Stimulated activated CD8-positive, alpha-beta memory T cell treated with anti-CD3 and anti-CD28 coated beads, Interleukin-4, amount 100 ng/mL, for 24 hours (primary cell): ENCODE results near the gene GBE1.

ENCODE experiments used
- DNase-seq: peaks from one replicate; pipeline ENCODE4 v3.0.0-alpha.2; 2020; ENCODE audit warnings: low read depth

Gene GBE1

DNA sequence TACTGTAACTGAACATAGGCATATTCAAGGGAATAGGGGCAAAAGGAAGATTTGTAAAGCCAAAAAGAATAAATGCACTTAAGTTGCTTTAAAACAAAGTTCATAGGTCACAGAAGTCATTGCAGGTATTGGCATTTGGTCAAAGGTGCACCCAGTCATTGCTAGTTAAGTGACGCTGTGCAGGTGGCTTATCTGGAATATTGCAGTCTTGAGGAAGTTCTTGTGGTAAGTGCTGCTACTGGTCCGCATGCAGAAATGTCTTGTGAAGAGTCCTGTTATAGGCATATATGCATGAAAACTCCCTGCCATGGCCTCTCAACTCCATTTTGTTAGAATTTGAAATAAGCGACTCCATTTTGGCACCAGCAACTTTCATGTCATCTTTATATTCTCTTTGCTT lies 293.1 kb downstream of the GBE1 start:
- no peak for DNase-seq

DNA sequence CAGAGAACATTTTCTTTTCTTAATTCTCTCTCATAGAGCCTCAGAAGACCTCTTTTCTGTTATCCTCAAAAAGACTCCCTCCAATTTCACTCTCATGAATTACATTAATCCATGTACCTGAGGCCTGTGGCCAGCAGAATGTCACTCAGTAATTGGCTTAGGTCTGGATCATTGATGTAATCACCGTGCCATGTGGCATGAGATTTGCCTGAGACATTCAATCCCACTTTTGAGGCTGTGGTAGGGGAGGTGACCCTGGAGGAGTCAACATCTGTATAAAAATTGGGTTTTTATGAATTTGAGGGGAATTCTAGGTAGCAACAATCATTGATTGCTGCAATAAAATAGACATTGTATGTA lies 295.3 kb downstream of the GBE1 start:
- DNase-seq = no peak

DNA sequence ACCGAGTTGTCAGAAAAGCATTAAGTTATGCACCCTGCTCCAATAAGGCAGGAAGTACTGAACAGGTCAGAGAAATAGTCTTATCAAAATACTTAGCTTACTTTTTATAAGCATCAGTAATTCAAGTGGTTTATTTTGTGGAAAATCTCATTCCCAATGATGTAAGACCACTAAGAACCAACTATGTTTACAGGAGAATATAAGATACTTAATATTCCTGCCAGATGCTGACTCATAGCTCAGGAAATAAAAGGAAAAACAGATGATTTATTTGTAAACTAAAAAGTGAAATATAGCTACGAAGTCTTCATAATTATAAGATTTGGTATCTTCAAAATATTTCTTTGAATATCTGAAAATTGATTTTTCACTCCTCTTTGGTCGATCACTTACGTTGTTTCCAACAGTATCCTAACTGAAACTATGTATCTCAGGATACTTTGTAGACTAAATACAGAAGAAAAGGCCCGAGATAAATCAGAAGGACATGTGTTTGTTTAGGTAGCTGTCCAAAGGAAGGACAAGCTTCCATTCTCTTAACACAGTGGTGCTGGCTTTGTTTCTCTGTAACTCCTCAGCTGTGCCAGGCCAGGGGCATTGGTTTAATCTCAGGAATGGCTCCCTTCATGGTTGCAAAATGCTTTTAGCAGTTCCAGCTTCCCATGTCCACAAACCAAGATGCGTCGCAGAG lies 295.8 kb downstream of the GBE1 start:
- DNase-seq = no peak

DNA sequence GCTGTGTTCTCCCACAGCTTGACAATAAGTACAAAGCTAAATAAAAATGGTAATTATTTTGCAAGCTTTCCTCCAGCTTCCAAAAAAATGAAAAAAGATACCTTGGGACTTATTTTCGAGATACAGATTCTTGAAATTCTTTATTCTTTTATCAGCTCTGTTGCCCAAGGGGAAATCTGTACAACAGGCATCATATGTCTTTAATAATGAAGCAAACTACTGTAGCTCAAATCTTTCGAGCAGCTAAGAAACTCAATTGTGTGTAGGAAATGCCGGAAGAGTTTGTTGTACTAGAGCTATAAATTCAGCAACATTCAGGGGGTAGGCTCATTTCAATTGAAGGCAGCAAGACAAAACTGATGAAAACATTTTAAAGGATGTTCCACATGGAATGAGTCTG lies 297.7 kb downstream of the GBE1 start:
- DNase-seq = no peak

DNA sequence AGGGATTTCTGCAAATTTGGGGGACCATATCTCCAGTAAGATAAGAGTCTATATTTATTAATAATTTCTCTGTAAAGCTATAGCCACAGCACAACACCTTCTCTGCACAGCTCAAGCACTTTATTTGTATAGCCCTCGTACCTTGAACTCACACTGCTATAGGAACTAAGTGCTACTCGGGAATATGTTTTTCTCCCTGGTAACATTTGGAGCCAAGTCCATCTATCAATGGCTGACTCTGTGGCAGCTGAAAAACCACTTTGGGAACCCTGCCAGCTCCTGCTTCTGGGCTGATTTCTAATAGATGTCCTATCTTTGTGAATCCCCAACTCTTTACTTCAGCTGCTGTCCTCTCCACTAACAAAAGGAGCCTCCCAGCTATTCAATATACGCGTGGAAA lies 298.5 kb downstream of the GBE1 start:
- no peak for DNase-seq

DNA sequence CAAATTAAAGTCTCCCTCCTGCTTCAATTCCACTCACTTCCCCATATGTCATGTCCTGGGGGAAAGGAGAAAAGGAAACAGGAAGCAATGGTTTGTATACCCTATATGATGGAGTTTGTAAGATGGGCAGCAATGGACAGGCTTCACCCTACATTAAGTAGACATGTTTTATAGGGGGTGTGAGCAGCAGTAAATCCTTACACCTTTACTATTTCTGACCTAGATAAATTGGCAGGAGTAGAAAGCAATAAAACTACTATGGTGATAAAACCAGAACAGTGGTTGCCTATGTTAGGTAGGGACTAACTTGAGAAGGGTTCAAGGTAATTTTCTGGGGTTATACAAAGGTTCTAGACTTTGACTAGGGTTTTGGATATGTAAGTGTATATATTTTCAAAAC lies 301.7 kb downstream of the GBE1 start:
- DNase-seq = no peak

DNA sequence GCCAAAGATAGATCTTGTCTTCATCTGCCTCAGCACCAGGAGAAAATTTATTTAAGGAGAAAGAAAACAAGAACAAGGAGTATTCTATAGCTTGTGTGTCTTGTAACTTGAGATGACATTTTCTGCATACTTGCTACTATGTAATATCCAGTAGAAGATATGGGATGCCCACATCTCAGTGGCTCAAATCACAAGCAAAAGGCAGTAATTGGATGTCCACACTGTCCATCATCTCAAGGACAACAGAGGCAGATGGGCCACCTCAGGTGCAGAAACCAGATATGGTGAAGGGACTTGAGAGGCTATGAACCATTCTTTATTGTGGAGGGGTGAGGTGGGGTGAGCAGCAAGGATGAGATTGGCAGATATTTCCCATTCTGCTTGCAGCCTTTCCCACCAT lies 309.0 kb downstream of the GBE1 start:
- DNase-seq = no peak

DNA sequence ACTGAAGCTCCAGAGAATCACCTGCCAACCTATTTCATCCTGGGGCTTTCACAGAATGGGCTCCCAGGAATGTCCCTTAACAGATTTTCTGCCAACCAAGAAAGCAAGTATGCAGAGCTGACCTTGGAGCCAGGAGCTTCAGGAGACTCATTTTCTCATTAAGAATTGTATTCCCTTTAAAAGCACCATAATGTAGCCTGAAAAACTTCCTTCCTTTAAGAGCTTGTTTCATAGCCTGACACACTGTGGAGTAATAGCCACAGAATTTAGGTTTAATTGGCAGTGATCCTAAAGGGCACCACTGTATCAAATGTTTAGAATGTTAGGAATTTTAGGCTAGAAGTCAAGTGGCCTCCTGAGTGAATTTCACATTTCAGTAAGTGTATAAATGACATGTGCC lies 309.8 kb downstream of the GBE1 start:
- no peak for DNase-seq

DNA sequence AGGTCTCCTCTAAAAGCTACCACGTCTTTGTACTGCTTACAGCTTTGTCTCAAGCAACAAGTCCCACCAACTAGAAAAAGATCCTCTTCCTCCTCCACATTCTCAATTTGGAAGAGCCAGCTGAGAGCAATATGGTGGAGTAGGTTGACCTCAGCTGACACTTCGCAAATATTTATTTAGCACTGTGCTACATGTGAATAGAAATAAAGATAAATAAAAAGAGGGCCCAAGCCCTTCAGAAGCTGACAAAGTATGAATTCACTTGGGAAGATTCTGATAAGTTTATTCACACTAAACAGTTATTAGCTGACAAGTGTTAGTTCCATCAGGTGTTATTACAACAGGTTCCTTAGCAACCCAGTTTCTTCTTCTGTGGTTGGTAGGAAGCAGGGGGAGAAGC lies 310.3 kb downstream of the GBE1 start:
- no peak for DNase-seq

DNA sequence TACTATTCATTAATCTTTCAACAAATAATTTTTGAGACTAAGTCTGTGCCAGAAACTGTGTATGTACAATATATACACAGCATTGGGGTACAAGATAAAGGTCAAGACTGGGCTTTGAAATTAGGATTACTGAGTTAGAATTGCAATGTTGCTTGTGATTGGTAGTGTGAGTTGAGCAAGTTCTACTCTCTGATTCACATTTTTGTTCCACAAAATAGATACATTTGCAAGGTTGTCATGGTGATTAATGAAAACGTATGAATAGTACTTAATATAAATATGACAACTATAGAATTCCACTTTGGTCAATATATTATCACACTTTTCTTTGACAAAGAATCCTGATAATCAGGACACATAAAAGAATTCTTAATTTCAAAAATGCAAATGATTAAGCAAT lies 314.6 kb downstream of the GBE1 start:
- DNase-seq = no peak

DNA sequence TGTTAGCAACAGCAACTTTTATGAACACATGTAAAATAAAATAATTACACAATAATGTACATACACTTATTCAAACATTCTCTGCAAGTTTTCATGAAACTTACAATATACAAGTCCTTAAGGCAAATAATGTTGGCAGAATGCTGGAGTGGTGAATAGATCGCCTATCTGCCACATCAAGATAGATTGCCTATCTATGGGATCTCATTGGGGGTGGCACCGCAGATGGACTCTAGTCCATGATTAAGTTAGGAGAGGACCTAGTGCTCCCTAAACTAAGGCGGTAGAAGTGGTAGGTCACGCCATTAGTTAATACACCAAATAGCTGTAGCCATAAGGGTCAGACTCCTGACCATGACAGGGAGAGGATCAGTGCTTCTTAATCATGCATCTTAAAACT lies 315.7 kb downstream of the GBE1 start:
- DNase-seq = no peak

DNA sequence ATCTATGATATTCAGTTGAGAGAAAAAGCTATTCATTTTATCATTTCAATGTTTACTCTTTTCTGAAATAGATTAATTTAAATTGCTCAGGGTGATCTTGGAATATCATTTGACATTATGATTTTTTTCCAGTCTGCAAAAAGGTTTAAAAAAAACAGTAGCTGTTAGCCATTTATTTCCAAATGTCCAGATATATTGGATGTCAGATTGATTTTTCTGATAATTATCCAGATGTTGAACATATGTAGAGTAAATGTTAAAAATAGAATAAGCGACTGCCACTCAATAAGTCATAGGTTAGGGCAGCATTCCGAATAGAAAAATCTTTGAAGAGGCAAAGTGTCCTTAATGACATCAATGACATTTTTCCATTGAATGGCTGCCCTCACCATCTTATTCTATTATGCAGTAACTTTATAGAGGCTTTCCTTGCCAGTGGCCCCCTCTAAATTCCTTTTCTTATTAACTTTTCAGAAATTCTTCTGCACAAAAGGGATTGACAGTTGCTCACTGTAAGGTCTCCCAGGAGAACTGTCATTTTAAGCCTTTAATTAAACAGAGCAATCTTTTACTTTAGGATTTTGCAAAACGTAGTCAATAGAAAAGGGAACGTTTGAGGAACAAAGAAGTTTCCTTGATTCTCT lies 316.5 kb downstream of the GBE1 start:
- no peak for DNase-seq

DNA sequence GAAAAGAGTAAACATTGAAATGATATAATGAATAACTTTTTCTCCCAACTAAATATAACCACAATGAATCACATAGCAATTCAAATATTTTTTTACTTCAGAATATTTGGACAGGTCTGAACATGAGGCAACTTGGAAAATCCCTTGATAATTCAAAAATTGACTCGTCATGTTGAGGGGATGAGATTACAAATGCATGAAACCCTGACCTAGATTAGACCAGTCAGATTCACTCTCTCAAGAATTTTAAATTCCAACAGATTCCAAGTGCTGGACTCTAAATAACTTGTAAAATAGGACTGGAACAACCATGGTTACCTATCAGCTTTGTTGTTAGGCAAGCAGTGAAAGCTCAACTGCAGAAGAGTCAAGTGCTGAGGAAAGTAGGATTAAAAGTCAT lies 317.5 kb downstream of the GBE1 start:
- DNase-seq = no peak

DNA sequence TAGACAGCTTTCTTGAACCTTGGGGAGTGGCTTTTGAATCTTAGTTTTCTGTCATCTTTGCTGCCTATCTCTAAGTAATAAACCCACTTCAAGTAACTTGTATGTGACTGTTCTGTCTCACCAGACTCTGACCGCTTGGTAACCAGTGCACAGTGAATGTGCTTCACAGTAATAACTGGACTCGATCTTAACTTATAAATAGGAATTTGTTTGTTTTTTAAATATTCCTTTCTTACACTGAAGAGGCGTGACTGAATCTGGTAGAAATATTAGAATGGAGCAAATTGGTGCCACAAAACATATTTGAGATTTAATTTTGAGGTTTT lies 318.0 kb downstream of the GBE1 start:
- DNase-seq = no peak

DNA sequence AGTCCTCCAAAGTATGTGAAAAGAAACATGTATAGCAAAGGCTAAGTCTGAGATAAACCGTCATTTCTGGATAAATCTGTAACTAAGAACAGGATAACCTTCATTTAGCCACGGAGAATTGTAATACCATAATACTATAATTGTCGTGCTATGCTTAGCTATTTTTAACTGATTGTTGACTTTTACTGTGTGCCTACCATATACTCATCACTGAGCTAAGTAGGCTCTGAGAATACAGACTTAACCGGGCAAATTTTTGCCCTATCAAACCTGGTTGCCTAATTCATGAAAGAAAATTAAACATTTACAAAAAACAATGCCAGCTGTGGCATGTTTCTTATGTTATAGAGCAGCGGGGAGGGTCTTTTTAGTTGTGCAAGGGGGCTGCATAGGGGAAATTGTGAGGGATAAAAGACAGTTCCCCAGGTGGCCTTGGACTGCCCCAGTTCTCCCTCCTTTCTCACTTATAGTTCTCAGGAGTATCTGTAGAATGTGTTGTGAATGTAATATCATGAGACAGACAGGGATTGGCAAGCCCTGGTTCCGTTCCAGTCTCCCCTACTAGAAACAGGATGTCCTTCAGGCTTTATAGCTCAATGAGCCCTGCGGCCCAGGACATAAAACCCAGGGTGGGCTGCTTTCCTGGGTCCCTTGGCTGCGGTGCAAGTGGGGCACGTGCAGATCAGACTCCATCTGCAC lies 318.5 kb downstream of the GBE1 start:
- no peak for DNase-seq

DNA sequence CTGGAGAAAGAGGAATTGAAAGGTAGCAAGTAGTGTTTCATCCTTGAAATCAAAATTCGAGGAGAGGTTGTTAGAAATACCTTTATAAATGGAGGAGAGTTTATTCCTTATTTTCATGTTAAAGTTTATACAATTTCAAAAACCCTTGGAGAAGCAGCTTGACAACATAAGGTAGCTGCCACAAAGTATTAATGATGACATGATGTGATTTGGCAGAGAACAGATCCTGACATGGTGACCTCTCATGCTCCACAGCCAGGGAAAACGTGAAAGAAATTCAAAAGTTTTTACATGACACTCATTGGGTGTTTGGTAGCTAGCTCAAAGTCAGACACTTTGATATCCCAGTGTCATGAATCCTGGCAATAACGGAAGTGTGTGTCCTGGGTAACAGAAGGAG lies 320.8 kb downstream of the GBE1 start:
- no peak for DNase-seq
